ENCODE measurements around the gene FAM171A1.
A peak's percentile ranks its signal among the peaks of the same experiment; 100 is the strongest.

Gene FAM171A1

GRCh38 chr10:15201589-15202300 is 169.3 kb downstream of the FAM171A1 start:
- 86 to 87% methylated on average over 5 to 6 of the region's 6 CpGs for WGBS, 2 experiments
- H3K4me3 ChIP-seq (ENCODE audit: insufficient read depth, low read depth, low read length): no peak overlapping the region
- H3K27ac ChIP-seq (ENCODE audit: insufficient read depth, low read depth, low read length, poor library complexity, severe bottlenecking): no peak overlapping the region
- no peaks in the 10 kb centered on the region for H3K27me3 ChIP-seq (ENCODE audit: control insufficient read depth, insufficient read depth, low read length, poor library complexity, severe bottlenecking)
- no peaks in the 10 kb centered on the region for H3K36me3 ChIP-seq (ENCODE audit: control insufficient read depth, insufficient read depth, low read length)
- H3K4me1 ChIP-seq (ENCODE audit: control insufficient read depth, insufficient read depth, low read length): no peaks in the 10 kb centered on the region
- no peaks in the 10 kb centered on the region for H3K9me3 ChIP-seq (ENCODE audit: control insufficient read depth, low read length)

DNA sequence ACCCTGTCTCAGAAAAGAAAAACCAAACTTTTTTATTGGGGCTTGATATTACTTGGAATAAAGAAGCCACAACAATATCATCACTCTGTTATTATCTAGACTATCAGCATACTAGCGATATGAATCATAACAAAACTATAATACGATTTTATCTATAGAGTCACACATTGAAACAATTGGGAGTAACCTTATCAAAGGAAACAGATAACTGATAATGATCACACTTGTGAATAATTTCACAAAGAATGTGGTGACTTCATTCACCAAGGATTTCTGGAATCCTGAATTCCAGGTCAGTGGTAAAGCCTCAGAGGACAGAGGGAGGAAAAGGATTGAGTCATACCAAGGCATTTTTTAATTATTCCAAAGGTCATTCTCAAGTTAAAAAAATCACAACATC is 170.5 kb downstream of the FAM171A1 start:
- WGBS, 2 experiments: 95 to 100% methylated on average over 2 of the region's 2 CpGs
- Histone ChIP-seq H3K27ac (ENCODE audit: insufficient read depth, low read depth, low read length, poor library complexity, severe bottlenecking) (peak overlapping the region; percentile 38), H3K9me3 (ENCODE audit: control insufficient read depth, low read length) (no peaks in the 10 kb centered on the region), H3K36me3 (ENCODE audit: control insufficient read depth, insufficient read depth, low read length) (no peaks in the 10 kb centered on the region), H3K4me1 (ENCODE audit: control insufficient read depth, insufficient read depth, low read length) (no peaks in the 10 kb centered on the region), H3K4me3 (ENCODE audit: insufficient read depth, low read depth, low read length) (no peak overlapping the region), H3K27me3 (ENCODE audit: control insufficient read depth, insufficient read depth, low read length, poor library complexity, severe bottlenecking) (no peaks in the 10 kb centered on the region)

- H3K27ac ChIP-seq (ENCODE audit: insufficient read depth, low read depth, low read length, poor library complexity, severe bottlenecking): no peak overlapping the region
- H3K9me3 ChIP-seq (ENCODE audit: control insufficient read depth, low read length): no peaks in the 10 kb centered on the region
- H3K4me1 ChIP-seq (ENCODE audit: control insufficient read depth, insufficient read depth, low read length): no peaks in the 10 kb centered on the region
- H3K27me3 ChIP-seq (ENCODE audit: control insufficient read depth, insufficient read depth, low read length, poor library complexity, severe bottlenecking): no peaks in the 10 kb centered on the region
- WGBS, 2 experiments: 91 to 98% methylated on average over 4 of the region's 4 CpGs
- H3K36me3 ChIP-seq (ENCODE audit: control insufficient read depth, insufficient read depth, low read length): no peaks in the 10 kb centered on the region
- no peak overlapping the region for H3K4me3 ChIP-seq (ENCODE audit: insufficient read depth, low read depth, low read length)
These were observed 173.2 kb downstream of the FAM171A1 start for GRCh38 chr10:15197911-15198310.

- Histone ChIP-seq H3K36me3 (ENCODE audit: control insufficient read depth, insufficient read depth, low read length) (no peaks in the 10 kb centered on the region), H3K27me3 (ENCODE audit: control insufficient read depth, insufficient read depth, low read length, poor library complexity, severe bottlenecking) (no peaks in the 10 kb centered on the region), H3K4me3 (ENCODE audit: insufficient read depth, low read depth, low read length) (no peak overlapping the region), H3K4me1 (ENCODE audit: control insufficient read depth, insufficient read depth, low read length) (no peaks in the 10 kb centered on the region), H3K27ac (ENCODE audit: insufficient read depth, low read depth, low read length, poor library complexity, severe bottlenecking) (no peak overlapping the region), H3K9me3 (ENCODE audit: control insufficient read depth, low read length) (no peaks in the 10 kb centered on the region)
- 95 to 100% methylated on average over 2 of the region's 2 CpGs for WGBS, 2 experiments
These were observed 173.8 kb downstream of the FAM171A1 start for GRCh38 chr10:15197276-15197675.

DNA sequence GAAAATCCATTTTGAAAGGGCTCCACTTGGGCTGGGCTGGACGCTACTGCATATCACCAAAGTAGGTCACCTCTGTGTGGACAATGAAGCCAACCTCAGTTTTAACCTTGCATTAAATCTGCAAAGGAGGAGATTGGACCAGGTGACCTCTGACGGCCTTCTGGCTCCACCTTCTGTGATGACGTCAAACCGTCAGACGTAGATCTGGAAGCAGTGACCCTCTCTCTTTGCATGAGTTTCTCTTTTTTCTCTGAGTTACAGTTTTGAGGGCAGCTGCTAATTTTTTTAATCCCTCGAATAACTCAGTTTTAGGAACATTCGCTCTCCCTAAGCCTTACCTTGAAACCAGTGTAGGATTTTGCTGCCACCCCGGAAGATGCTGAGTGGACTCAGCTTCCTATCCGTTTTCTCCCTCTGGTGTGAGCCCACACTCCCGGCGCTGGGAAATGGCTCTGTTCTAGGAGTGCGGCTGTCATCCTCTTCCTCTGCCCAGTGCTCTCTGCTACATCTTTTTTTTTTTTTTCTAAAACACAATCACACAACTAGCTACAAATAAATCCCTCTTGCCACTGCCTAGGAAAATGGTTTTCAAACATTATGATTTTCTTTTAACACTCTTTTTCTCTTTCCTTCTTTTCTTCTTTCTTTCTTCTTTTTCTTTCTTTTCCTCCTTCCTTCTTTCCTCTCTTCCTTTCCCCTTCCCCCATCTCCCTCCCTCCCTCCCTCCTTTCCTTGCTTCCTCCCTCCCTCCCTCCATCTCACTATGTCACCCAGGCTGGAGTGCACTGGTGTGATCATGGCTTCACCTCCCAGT is 174.9 kb downstream of the FAM171A1 start:
- no peaks in the 10 kb centered on the region for H3K36me3 ChIP-seq (ENCODE audit: control insufficient read depth, insufficient read depth, low read length)
- H3K4me1 ChIP-seq (ENCODE audit: control insufficient read depth, insufficient read depth, low read length): no peaks in the 10 kb centered on the region
- no peak overlapping the region for H3K4me3 ChIP-seq (ENCODE audit: insufficient read depth, low read depth, low read length)
- H3K27ac ChIP-seq (ENCODE audit: insufficient read depth, low read depth, low read length, poor library complexity, severe bottlenecking): no peak overlapping the region
- H3K9me3 ChIP-seq (ENCODE audit: control insufficient read depth, low read length): no peaks in the 10 kb centered on the region
- WGBS, 2 experiments: 88 to 89% methylated on average over 12 of the region's 12 CpGs
- H3K27me3 ChIP-seq (ENCODE audit: control insufficient read depth, insufficient read depth, low read length, poor library complexity, severe bottlenecking): no peaks in the 10 kb centered on the region

DNA sequence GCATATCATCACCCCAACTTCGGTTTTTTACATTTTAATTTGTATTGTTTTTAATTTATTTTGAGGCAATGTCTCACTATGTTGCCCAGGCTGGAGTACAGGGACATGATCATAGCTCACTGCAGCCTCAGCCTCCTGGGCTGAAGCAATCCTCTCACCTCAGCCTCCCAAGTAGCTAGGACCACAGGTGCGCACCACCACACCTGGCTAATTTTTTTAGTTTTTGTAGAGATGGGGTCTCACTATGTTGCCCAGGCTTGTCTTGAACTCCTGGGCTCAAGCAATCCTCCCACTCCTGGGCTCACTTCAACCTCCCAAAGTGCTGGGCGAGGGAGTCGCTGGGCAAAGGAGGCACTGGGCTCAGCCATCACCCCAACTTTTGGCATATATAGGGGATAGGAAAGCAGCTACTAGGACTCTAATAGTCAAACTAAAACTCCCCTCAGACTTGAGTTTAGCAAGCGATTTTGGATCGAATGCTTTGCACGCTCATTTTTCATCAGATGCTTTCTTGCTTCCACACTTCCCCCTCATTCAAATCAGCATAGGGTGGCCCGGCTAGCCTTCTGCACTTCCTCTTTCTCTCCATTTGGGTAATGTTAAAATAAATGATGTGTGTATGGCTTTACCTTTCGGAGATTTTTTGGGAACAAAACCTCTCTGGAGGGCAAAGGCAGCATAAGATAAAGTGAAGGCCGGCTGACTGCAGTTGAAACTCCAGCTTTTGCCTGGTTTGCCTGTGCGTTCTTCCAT is 181.8 kb downstream of the FAM171A1 start:
- WGBS, 2 experiments: 96 to 97% methylated on average over 9 to 11 of the region's 11 CpGs
- Histone ChIP-seq H3K4me3 (ENCODE audit: insufficient read depth, low read depth, low read length) (no peak overlapping the region), H3K9me3 (ENCODE audit: control insufficient read depth, low read length) (no peaks in the 10 kb centered on the region), H3K4me1 (ENCODE audit: control insufficient read depth, insufficient read depth, low read length) (no peaks in the 10 kb centered on the region), H3K27ac (ENCODE audit: insufficient read depth, low read depth, low read length, poor library complexity, severe bottlenecking) (no peak overlapping the region), H3K27me3 (ENCODE audit: control insufficient read depth, insufficient read depth, low read length, poor library complexity, severe bottlenecking) (no peaks in the 10 kb centered on the region), H3K36me3 (ENCODE audit: control insufficient read depth, insufficient read depth, low read length) (no peaks in the 10 kb centered on the region)

DNA sequence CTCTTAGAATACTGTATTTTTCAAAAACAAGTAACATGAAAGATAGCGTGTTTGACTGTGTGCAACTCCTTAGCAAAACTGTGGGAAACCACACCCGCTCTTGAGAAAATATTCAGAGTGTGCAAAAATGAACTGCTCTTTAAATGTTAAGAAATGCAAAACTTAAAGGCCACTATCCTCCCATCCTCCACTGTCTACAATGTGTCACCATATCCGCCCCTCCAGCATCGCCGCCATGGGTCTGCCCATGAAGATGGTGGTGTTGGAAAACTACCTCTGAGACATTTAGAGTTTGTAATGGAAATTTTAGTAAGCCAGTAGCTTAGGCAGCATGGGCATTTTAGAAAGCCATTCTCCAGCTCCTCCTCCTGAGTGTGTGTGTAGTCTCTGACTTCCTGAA is 182.5 kb downstream of the FAM171A1 start:
- H3K27ac ChIP-seq (ENCODE audit: insufficient read depth, low read depth, low read length, poor library complexity, severe bottlenecking): no peak overlapping the region
- H3K4me3 ChIP-seq (ENCODE audit: insufficient read depth, low read depth, low read length): no peak overlapping the region
- no peaks in the 10 kb centered on the region for H3K4me1 ChIP-seq (ENCODE audit: control insufficient read depth, insufficient read depth, low read length)
- 97 to 98% methylated on average over 5 of the region's 5 CpGs for WGBS, 2 experiments
- no peaks in the 10 kb centered on the region for H3K9me3 ChIP-seq (ENCODE audit: control insufficient read depth, low read length)
- H3K27me3 ChIP-seq (ENCODE audit: control insufficient read depth, insufficient read depth, low read length, poor library complexity, severe bottlenecking): no peaks in the 10 kb centered on the region
- H3K36me3 ChIP-seq (ENCODE audit: control insufficient read depth, insufficient read depth, low read length): no peaks in the 10 kb centered on the region

GRCh38 chr10:15183689-15184481 is 187.2 kb downstream of the FAM171A1 start:
- no peaks in the 10 kb centered on the region for H3K36me3 ChIP-seq (ENCODE audit: control insufficient read depth, insufficient read depth, low read length)
- no peaks in the 10 kb centered on the region for H3K27me3 ChIP-seq (ENCODE audit: control insufficient read depth, insufficient read depth, low read length, poor library complexity, severe bottlenecking)
- H3K9me3 ChIP-seq (ENCODE audit: control insufficient read depth, low read length): no peaks in the 10 kb centered on the region
- no peak overlapping the region for H3K4me3 ChIP-seq (ENCODE audit: insufficient read depth, low read depth, low read length)
- H3K4me1 ChIP-seq (ENCODE audit: control insufficient read depth, insufficient read depth, low read length): no peaks in the 10 kb centered on the region
- no peak overlapping the region for H3K27ac ChIP-seq (ENCODE audit: insufficient read depth, low read depth, low read length, poor library complexity, severe bottlenecking)
- WGBS, 2 experiments: 91 to 94% methylated on average over 11 of the region's 11 CpGs

- WGBS, 2 experiments: 94 to 97% methylated on average over 7 of the region's 8 CpGs
- Histone ChIP-seq H3K27ac (ENCODE audit: insufficient read depth, low read depth, low read length, poor library complexity, severe bottlenecking) (no peak overlapping the region), H3K36me3 (ENCODE audit: control insufficient read depth, insufficient read depth, low read length) (no peaks in the 10 kb centered on the region), H3K27me3 (ENCODE audit: control insufficient read depth, insufficient read depth, low read length, poor library complexity, severe bottlenecking) (no peaks in the 10 kb centered on the region), H3K4me3 (ENCODE audit: insufficient read depth, low read depth, low read length) (no peak overlapping the region), H3K4me1 (ENCODE audit: control insufficient read depth, insufficient read depth, low read length) (no peaks in the 10 kb centered on the region), H3K9me3 (ENCODE audit: control insufficient read depth, low read length) (no peaks in the 10 kb centered on the region)
These were observed 188.4 kb downstream of the FAM171A1 start for GRCh38 chr10:15182540-15183207.
